ENCODE results near the gene TP73. TPM values are rescaled to one million over a fixed set of nuclear protein-coding genes. Genes with fewer than 3 reads are reported as not detected.

Gene TP73
- total RNA-seq, 1 experiment from 2014 or later, result 2.6 TPM

DNA sequence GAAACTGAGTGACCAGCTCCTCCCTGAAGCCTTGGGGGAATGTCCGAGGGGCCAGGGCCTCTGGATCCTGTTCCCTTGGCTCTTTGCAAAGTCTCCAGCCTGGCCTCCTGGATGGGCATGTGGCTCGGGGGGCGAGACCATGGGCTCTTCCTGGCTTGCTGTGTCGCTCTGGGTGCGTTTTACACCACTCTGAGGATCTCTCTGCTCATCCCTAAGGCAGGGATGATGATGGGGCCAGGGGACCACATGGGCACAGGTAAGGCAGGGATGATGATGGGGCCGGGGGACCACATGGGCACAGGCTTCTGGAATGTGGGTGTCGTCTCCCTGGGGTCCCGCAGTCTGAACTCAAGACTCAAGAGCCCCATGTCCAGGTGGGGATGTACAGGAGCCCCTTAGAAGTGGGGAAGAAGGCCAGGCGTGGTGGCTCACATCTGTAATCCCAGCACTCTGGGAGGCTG lies 17.7 kb downstream of the TP73 start:
- Histone ChIP-seq H3K9me3 (ENCODE audit: low read length) (no peaks in the 10 kb centered on the region), H4K20me1 (ENCODE audit: low read length) (no peaks in the 10 kb centered on the region), H3K4me1 (ENCODE audit: insufficient read depth, low read length) (peaks cover 14% of the 10 kb centered on the region), H3K27me3 (ENCODE audit: low read length) (no peaks in the 10 kb centered on the region), H3K79me2 (ENCODE audit: low read length) (no peaks in the 10 kb centered on the region), H3K27ac (ENCODE audit: low read length) (no peak overlapping the region), H3K36me3 (ENCODE audit: low read depth, low read length) (no peaks in the 10 kb centered on the region), H2AFZ (ENCODE audit: low read length) (no peak overlapping the region), H3K4me3 (ENCODE audit: low read length) (no peak overlapping the region), H3K4me2 (ENCODE audit: low read length) (no peak overlapping the region), H3F3A (ENCODE audit: low read length, unreplicated experiment) (no peaks in the 10 kb centered on the region), H3K9me2 (replicated peaks; ENCODE audit: low read length) (no peaks in the 10 kb centered on the region), H3K9ac (ENCODE audit: low read length) (no peak overlapping the region)
- ChIA-PET CTCF (no interaction called here), POLR2A (ENCODE audit: unreplicated experiment) (no interaction called here)
- no TSS peak for BruUV-seq (replicated peaks)
- DNase-seq, result no peak
- ATAC-seq, result no peak
- intact Hi-C loops (cut with micrococcal nuclease), result no loop called here
- TF ChIP-seq, protein P1, sequence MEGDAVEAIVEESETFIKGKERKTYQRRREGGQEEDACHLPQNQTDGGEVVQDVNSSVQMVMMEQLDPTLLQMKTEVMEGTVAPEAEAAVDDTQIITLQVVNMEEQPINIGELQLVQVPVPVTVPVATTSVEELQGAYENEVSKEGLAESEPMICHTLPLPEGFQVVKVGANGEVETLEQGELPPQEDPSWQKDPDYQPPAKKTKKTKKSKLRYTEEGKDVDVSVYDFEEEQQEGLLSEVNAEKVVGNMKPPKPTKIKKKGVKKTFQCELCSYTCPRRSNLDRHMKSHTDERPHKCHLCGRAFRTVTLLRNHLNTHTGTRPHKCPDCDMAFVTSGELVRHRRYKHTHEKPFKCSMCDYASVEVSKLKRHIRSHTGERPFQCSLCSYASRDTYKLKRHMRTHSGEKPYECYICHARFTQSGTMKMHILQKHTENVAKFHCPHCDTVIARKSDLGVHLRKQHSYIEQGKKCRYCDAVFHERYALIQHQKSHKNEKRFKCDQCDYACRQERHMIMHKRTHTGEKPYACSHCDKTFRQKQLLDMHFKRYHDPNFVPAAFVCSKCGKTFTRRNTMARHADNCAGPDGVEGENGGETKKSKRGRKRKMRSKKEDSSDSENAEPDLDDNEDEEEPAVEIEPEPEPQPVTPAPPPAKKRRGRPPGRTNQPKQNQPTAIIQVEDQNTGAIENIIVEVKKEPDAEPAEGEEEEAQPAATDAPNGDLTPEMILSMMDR (conservative IDR thresholded peaks at IDR 0.05; ENCODE audit: low read depth, low read length), result no peak

DNA sequence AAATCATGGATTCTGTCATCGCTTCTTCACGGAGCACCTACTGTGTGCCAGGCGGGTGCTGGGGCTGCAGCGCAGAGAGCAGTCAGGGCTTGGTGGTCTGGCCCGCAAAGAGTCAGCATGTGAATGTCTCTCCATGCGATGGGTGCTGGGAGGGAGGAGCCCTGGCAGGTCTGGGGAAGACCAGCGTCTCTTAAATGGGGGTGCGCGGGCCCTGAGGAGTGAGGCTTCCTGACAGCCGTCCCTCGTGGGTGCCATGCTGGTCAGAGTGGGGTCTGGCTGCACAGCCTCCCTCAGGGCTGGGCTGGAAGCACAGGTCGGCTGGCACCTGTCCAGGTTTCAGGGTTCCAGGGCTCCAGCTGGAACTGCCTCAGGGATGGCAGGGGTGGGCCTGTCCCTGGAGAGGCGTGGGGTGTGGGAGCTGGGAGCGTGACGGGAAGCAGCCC lies 18.5 kb downstream of the TP73 start:
- no TSS peak for BruUV-seq (replicated peaks)
- DNase-seq, result no peak
- no peak overlapping the region for H3K9ac ChIP-seq (ENCODE audit: low read length)
- H3K4me2 ChIP-seq (ENCODE audit: low read length), result no peak overlapping the region
- no peak overlapping the region for H3K4me3 ChIP-seq (ENCODE audit: low read length)
- intact Hi-C loops (cut with micrococcal nuclease), result no loop called here
- no peak for ATAC-seq
- H2AFZ ChIP-seq (ENCODE audit: low read length), result no peak overlapping the region
- no peaks in the 10 kb centered on the region for H4K20me1 ChIP-seq (ENCODE audit: low read length)
- ChIA-PET POLR2A (ENCODE audit: unreplicated experiment) (no interaction called here), CTCF (no interaction called here)
- H3K4me1 ChIP-seq (ENCODE audit: insufficient read depth, low read length), result peaks cover 14% of the 10 kb centered on the region
- no peak for TF ChIP-seq EZH2 (IDR thresholded peaks at IDR 0.05; ENCODE audit: low read length, unreplicated experiment)
- H3K36me3 ChIP-seq (ENCODE audit: low read depth, low read length), result no peaks in the 10 kb centered on the region
- H3K9me3 ChIP-seq (ENCODE audit: low read length), result no peaks in the 10 kb centered on the region
- no peaks in the 10 kb centered on the region for H3K79me2 ChIP-seq (ENCODE audit: low read length)
- H3F3A ChIP-seq (ENCODE audit: low read length, unreplicated experiment), result no peaks in the 10 kb centered on the region
- H3K27me3 ChIP-seq (ENCODE audit: low read length), result no peaks in the 10 kb centered on the region
- no peaks in the 10 kb centered on the region for H3K9me2 ChIP-seq (replicated peaks; ENCODE audit: low read length)
- no peak overlapping the region for H3K27ac ChIP-seq (ENCODE audit: low read length)

DNA sequence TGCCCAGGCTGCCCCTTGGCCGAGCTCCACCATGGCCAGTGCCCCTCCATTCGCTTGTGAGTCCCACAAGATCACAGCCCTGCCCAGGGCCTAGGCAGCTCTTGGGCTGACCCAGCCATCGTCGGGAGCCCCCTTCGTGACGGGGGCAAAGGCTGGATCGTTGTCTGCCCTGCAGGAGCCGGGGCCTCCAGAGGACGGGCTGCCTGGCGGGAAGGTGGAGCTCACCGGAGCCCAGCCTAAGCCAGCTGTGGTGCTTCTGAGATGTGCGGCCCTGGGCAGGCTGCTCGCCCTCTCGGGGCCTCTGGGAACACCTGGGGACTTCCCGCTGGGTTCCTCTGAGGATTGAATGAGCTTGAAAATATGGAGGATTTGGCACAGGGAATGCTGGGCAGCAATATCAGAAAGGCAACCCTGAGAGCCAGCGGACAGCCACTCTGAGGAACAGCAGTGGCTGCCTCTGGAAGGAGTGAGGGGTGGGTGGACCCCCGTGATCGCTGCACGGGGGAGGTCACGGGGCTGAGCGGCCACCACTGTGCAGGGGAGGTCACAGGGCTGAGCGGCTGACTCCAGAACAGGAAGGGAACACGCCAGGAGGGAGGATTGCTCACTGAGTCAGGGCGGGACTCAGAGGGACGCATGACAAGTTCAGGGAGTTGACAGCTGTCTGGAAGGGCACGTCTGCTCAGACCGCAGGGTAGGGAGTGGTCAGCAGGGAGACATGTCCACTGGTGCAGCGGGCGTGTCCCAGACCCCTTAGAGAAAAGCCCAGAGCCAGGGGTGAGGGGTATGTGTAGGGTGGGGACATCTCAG lies 19.3 kb downstream of the TP73 start:
- peaks cover 14% of the 10 kb centered on the region for H3K4me1 ChIP-seq (ENCODE audit: insufficient read depth, low read length)
- H3K9me2 ChIP-seq (replicated peaks; ENCODE audit: low read length), result no peaks in the 10 kb centered on the region
- H3K27me3 ChIP-seq (ENCODE audit: low read length), result no peaks in the 10 kb centered on the region
- CTCF ChIA-PET, result no interaction called here
- no peak overlapping the region for H3K27ac ChIP-seq (ENCODE audit: low read length)
- H3K9ac ChIP-seq (ENCODE audit: low read length), result no peak overlapping the region
- no peaks in the 10 kb centered on the region for H3K79me2 ChIP-seq (ENCODE audit: low read length)
- no peaks in the 10 kb centered on the region for H3K36me3 ChIP-seq (ENCODE audit: low read depth, low read length)
- H3K4me3 ChIP-seq (ENCODE audit: low read length), result no peak overlapping the region
- 0 out of 2 replicates have a peak overlapping the region, but pooled peaks have one; percentile 5 for H3K4me2 ChIP-seq (ENCODE audit: low read length)
- peak; percentile 34 for ATAC-seq
- POLR2A ChIA-PET (ENCODE audit: unreplicated experiment), result no interaction called here
- intact Hi-C loops (cut with micrococcal nuclease), result no loop called here
- no peaks in the 10 kb centered on the region for H3F3A ChIP-seq (ENCODE audit: low read length, unreplicated experiment)
- H2AFZ ChIP-seq (ENCODE audit: low read length), result 0 out of 2 replicates have a peak overlapping the region, but pooled peaks have one; percentile 15
- DNase-seq, result peak; percentile 45
- no TSS peak for BruUV-seq (replicated peaks)
- H3K9me3 ChIP-seq (ENCODE audit: low read length), result no peaks in the 10 kb centered on the region
- TF ChIP-seq, protein P1 (conservative IDR thresholded peaks at IDR 0.05; ENCODE audit: low read depth, low read length), result no peak
- TF ChIP-seq EZH2phosphoT487 (IDR thresholded peaks at IDR 0.05; ENCODE audit: borderline replicate concordance, low read length), result no peak
- TF ChIP-seq EZH2 (IDR thresholded peaks at IDR 0.05; ENCODE audit: low read length, unreplicated experiment), result no peak
- no peaks in the 10 kb centered on the region for H4K20me1 ChIP-seq (ENCODE audit: low read length)

Data from PC-3 (cell line).